ENCODE results near the gene ATXN7L2.

DNA sequence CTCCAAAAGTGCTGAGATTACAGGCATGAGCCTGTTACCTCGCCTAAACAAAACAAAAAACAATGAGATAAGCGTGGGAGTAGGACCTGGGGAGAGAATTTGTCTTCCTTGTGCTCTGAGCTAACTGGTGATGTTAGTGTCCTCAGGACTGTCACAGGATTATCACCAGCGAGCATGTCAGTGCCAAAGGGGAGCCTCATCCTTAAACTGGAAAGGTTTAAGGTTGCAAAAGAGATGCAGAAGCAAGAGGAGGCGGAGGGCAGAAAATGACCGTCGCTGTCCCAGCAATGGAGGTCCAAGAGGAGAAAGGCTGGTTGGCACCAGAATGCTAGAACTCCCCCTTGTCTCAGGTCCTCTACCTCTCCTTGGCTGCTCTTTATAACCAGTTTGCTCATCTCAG, 13.5 kb upstream of the ATXN7L2 start:
- no peak for TF ChIP-seq MAZ (IDR thresholded peaks at IDR 0.05; ENCODE audit: borderline replicate concordance, low read depth, low read length)
- TF ChIP-seq, protein P1, sequence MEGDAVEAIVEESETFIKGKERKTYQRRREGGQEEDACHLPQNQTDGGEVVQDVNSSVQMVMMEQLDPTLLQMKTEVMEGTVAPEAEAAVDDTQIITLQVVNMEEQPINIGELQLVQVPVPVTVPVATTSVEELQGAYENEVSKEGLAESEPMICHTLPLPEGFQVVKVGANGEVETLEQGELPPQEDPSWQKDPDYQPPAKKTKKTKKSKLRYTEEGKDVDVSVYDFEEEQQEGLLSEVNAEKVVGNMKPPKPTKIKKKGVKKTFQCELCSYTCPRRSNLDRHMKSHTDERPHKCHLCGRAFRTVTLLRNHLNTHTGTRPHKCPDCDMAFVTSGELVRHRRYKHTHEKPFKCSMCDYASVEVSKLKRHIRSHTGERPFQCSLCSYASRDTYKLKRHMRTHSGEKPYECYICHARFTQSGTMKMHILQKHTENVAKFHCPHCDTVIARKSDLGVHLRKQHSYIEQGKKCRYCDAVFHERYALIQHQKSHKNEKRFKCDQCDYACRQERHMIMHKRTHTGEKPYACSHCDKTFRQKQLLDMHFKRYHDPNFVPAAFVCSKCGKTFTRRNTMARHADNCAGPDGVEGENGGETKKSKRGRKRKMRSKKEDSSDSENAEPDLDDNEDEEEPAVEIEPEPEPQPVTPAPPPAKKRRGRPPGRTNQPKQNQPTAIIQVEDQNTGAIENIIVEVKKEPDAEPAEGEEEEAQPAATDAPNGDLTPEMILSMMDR (IDR thresholded peaks at IDR 0.05), result no peak
- no peak for TF ChIP-seq HDAC2 (IDR thresholded peaks at IDR 0.05)
- TF ChIP-seq POLR2A (IDR thresholded peaks at IDR 0.05; ENCODE audit: low read length), result no peak
- no peak for TF ChIP-seq ESRRA (IDR thresholded peaks at IDR 0.05; ENCODE audit: borderline replicate concordance, low read length)

Data from A549 (cell line).